Effector memory CD8-positive, alpha-beta T cell (primary cell): Measurements from ENCODE around the gene ATP11A.

Source experiments
- ATAC-seq: fragments of 150-1000 bp; cut with Tn5 transposase; replicated peaks from 2 replicates; pipeline ENCODE4 v1.10.0; 2021; ENCODE audit warnings: mild to moderate bottlenecking, moderate library complexity
- DNase-seq, 3 experiments: peaks; one replicate each; pipeline ENCODE4 v3.0.0; 2021
- H3K27ac Mint-ChIP-seq, 2 donors: one replicate each; pipeline ENCODE4 v1.8.0; 2022; ENCODE audit warnings: mild to moderate bottlenecking in 2 of 2, mixed read lengths in 2 of 2, moderate library complexity in 2 of 2
- H3K27me3 Mint-ChIP-seq, 2 donors: one replicate each; pipeline ENCODE4 v1.8.0; 2022; ENCODE audit warnings: mixed read lengths in 2 of 2
- H3K36me3 Mint-ChIP-seq: one replicate; pipeline ENCODE4 v1.8.0; 2022; ENCODE audit warnings: mild to moderate bottlenecking, moderate library complexity, mixed read lengths; ENCODE audit not compliant: insufficient read depth
- H3K4me1 Mint-ChIP-seq, 2 donors: one replicate each; pipeline ENCODE4 v1.8.0; 2022; ENCODE audit warnings: low read depth in 2 of 2, mixed read lengths in 2 of 2
- H3K4me3 Mint-ChIP-seq, 2 donors: one replicate each; pipeline ENCODE4 v1.8.0; 2022; ENCODE audit warnings: mild to moderate bottlenecking in 2 of 2, mixed read lengths in 2 of 2, moderate library complexity in 2 of 2
- H3K9me3 Mint-ChIP-seq, 2 donors: one replicate each; pipeline ENCODE4 v1.8.0; 2022; ENCODE audit warnings: mixed read lengths in 2 of 2

The ATP11A gene

GRCh38 chr13:112846411-112847115 is 156.7 kb downstream of the ATP11A start:
- H3K36me3 Mint-ChIP-seq: peaks cover 25% of the 10 kb centered on the region
- H3K4me3 Mint-ChIP-seq: no peak overlapping the region
- H3K9me3 Mint-ChIP-seq: no peaks in the 10 kb centered on the region
- H3K27ac Mint-ChIP-seq: no peak overlapping the region
- peaks cover 0 to 2% of the 10 kb centered on the region in 2 donors for H3K4me1 Mint-ChIP-seq
- no peak for ATAC-seq
- H3K27me3 Mint-ChIP-seq: no peaks in the 10 kb centered on the region
- no peak for DNase-seq

- Mint-ChIP-seq H3K36me3 (peaks cover 16% of the 10 kb centered on the region), H3K27me3 (no peaks in the 10 kb centered on the region), H3K9me3 (no peaks in the 10 kb centered on the region)
Observed at GRCh38 chr13:112849500-112849899, 159.7 kb downstream of the ATP11A start.

GRCh38 chr13:112850273-112850672 is 160.4 kb downstream of the ATP11A start:
- no peak for ATAC-seq
- no peak for DNase-seq
- peaks cover 21% of the 10 kb centered on the region for H3K36me3 Mint-ChIP-seq
- H3K9me3 Mint-ChIP-seq: no peaks in the 10 kb centered on the region
- H3K4me1 Mint-ChIP-seq: peaks cover 0 to 2% of the 10 kb centered on the region in 2 donors
- no peaks in the 10 kb centered on the region for H3K27me3 Mint-ChIP-seq
- H3K4me3 Mint-ChIP-seq: no peak overlapping the region
- no peak overlapping the region for H3K27ac Mint-ChIP-seq

More at GRCh38 chr13:112849500-112849899, 159.7 kb downstream of the ATP11A start:
- Mint-ChIP-seq H3K4me1 (peaks cover 0 to 2% of the 10 kb centered on the region in 2 donors), H3K27ac (no peak overlapping the region), H3K4me3 (no peak overlapping the region)
- no peak for ATAC-seq
- DNase-seq: no peak

GRCh38 chr13:112851107-112852038 is 161.5 kb downstream of the ATP11A start:
- H3K9me3 Mint-ChIP-seq: no peaks in the 10 kb centered on the region
- no peak for DNase-seq
- no peak overlapping the region for H3K27ac Mint-ChIP-seq
- no peaks in the 10 kb centered on the region for H3K27me3 Mint-ChIP-seq
- no peak for ATAC-seq
- no peak overlapping the region for H3K4me3 Mint-ChIP-seq
- H3K36me3 Mint-ChIP-seq: peaks cover 32% of the 10 kb centered on the region
- H3K4me1 Mint-ChIP-seq: peaks cover 0 to 2% of the 10 kb centered on the region in 2 donors

- no peak for DNase-seq
- Mint-ChIP-seq H3K27ac (no peak overlapping the region), H3K4me3 (no peak overlapping the region), H3K4me1 (peaks cover 0 to 2% of the 10 kb centered on the region in 2 donors), H3K36me3 (peaks cover 40% of the 10 kb centered on the region), H3K27me3 (no peaks in the 10 kb centered on the region), H3K9me3 (no peaks in the 10 kb centered on the region)
- ATAC-seq: no peak
Observed at GRCh38 chr13:112852392-112852791, 162.6 kb downstream of the ATP11A start.

- Mint-ChIP-seq H3K27ac (no peak overlapping the region), H3K36me3 (peaks cover 44% of the 10 kb centered on the region), H3K4me1 (peaks cover 0 to 2% of the 10 kb centered on the region in 2 donors), H3K27me3 (no peaks in the 10 kb centered on the region), H3K4me3 (no peak overlapping the region), H3K9me3 (no peaks in the 10 kb centered on the region)
- DNase-seq: no peak
- ATAC-seq: no peak
Observed at GRCh38 chr13:112852808-112853207, 163.0 kb downstream of the ATP11A start.

GRCh38 chr13:112854321-112854720 is 164.5 kb downstream of the ATP11A start:
- H3K4me3 Mint-ChIP-seq: no peak overlapping the region
- ATAC-seq: no peak
- no peak for DNase-seq
- H3K4me1 Mint-ChIP-seq: no peaks in the 10 kb centered on the region
- peak overlapping the region in 1 of 2 donors; percentile 31 for H3K27ac Mint-ChIP-seq
- no peaks in the 10 kb centered on the region for H3K27me3 Mint-ChIP-seq
- no peaks in the 10 kb centered on the region for H3K9me3 Mint-ChIP-seq
- peaks cover 52% of the 10 kb centered on the region for H3K36me3 Mint-ChIP-seq

- H3K4me1 Mint-ChIP-seq: no peaks in the 10 kb centered on the region
- H3K27me3 Mint-ChIP-seq: no peaks in the 10 kb centered on the region
- H3K9me3 Mint-ChIP-seq: no peaks in the 10 kb centered on the region
- ATAC-seq: no peak
- no peak overlapping the region for H3K4me3 Mint-ChIP-seq
- H3K36me3 Mint-ChIP-seq: peaks cover 49% of the 10 kb centered on the region
- no peak for DNase-seq
- no peak overlapping the region for H3K27ac Mint-ChIP-seq
Observed at GRCh38 chr13:112855859-112856258, 166.0 kb downstream of the ATP11A start.

- H3K4me3 Mint-ChIP-seq: no peak overlapping the region
- no peaks in the 10 kb centered on the region for H3K9me3 Mint-ChIP-seq
- H3K27me3 Mint-ChIP-seq: no peaks in the 10 kb centered on the region
- no peak overlapping the region for H3K27ac Mint-ChIP-seq
- no peak for ATAC-seq
- H3K4me1 Mint-ChIP-seq: no peaks in the 10 kb centered on the region
- DNase-seq: no peak
- H3K36me3 Mint-ChIP-seq: peaks cover 44% of the 10 kb centered on the region
Observed at GRCh38 chr13:112857914-112858490, 168.2 kb downstream of the ATP11A start.

GRCh38 chr13:112859128-112859816 is 169.4 kb downstream of the ATP11A start:
- Mint-ChIP-seq H3K36me3 (peaks cover 44% of the 10 kb centered on the region), H3K27ac (no peak overlapping the region)

GRCh38 chr13:112859817-112860190 is 170.0 kb downstream of the ATP11A start:
- no peak overlapping the region for H3K27ac Mint-ChIP-seq
- DNase-seq: no peak
- no peaks in the 10 kb centered on the region for H3K4me1 Mint-ChIP-seq
- H3K27me3 Mint-ChIP-seq: no peaks in the 10 kb centered on the region
- no peak for ATAC-seq
- peaks cover 40% of the 10 kb centered on the region for H3K36me3 Mint-ChIP-seq
- no peaks in the 10 kb centered on the region for H3K9me3 Mint-ChIP-seq
- H3K4me3 Mint-ChIP-seq: no peak overlapping the region

More at GRCh38 chr13:112859128-112859816, 169.4 kb downstream of the ATP11A start:
- Mint-ChIP-seq H3K27me3 (no peaks in the 10 kb centered on the region), H3K4me1 (no peaks in the 10 kb centered on the region), H3K4me3 (no peak overlapping the region), H3K9me3 (no peaks in the 10 kb centered on the region)
- ATAC-seq (no peak), DNase-seq (no peak)

GRCh38 chr13:112861876-112862615 is 172.2 kb downstream of the ATP11A start:
- Mint-ChIP-seq H3K27me3 (no peaks in the 10 kb centered on the region), H3K36me3 (peaks cover 19% of the 10 kb centered on the region), H3K27ac (no peak overlapping the region), H3K4me1 (no peaks in the 10 kb centered on the region), H3K9me3 (no peaks in the 10 kb centered on the region), H3K4me3 (no peak overlapping the region)
- no peak for DNase-seq
- ATAC-seq: no peak
